Stimulated activated naive B cell treated with anti-CD40 and anti-IgM and Interleukin-4, amounts not matched to agents 10 μg/mL and 1 μg/mL and 100 μg/mL, for 72 hours (primary cell): ENCODE results near the gene KRT26.
"Not testable (repeated sequence)": the region's sequence is repeated elsewhere in the genome, so short reads cannot be mapped to it uniquely, and the experiment has no call there.

Experiments
- ATAC-seq, 2 donors: fragments of 150-1000 bp; cut with Tn5 transposase; replicated peaks; 2 replicates each; pipeline ENCODE4 v1.10.0; 2021; ENCODE audit warnings: moderate library complexity in 1 of 2
- DNase-seq: peaks from one replicate; pipeline ENCODE4 v3.0.0; 2021
- H3K27ac Mint-ChIP-seq: one replicate; pipeline ENCODE4 v1.8.0; 2022; ENCODE audit warnings: mild to moderate bottlenecking, mixed read lengths
- H3K27me3 Mint-ChIP-seq, 2 donors: one replicate each; pipeline ENCODE4 v1.8.0; 2022; ENCODE audit warnings: mixed read lengths in 2 of 2
- H3K36me3 Mint-ChIP-seq, 2 donors: one replicate each; pipeline ENCODE4 v1.8.0; 2022; ENCODE audit warnings: mixed read lengths in 2 of 2, mild to moderate bottlenecking in 1 of 2
- H3K4me1 Mint-ChIP-seq, 2 donors: one replicate each; pipeline ENCODE4 v1.8.0; 2022; ENCODE audit warnings: mixed read lengths in 2 of 2, mild to moderate bottlenecking in 1 of 2
- H3K4me3 Mint-ChIP-seq, 2 donors: one replicate each; pipeline ENCODE4 v1.8.0; 2022; ENCODE audit warnings: mild to moderate bottlenecking in 2 of 2, mixed read lengths in 2 of 2, moderate library complexity in 1 of 2
- H3K9me3 Mint-ChIP-seq, 2 donors: one replicate each; pipeline ENCODE4 v1.8.0; 2022; ENCODE audit warnings: mixed read lengths in 2 of 2, mild to moderate bottlenecking in 1 of 2

KRT26 gene

DNA sequence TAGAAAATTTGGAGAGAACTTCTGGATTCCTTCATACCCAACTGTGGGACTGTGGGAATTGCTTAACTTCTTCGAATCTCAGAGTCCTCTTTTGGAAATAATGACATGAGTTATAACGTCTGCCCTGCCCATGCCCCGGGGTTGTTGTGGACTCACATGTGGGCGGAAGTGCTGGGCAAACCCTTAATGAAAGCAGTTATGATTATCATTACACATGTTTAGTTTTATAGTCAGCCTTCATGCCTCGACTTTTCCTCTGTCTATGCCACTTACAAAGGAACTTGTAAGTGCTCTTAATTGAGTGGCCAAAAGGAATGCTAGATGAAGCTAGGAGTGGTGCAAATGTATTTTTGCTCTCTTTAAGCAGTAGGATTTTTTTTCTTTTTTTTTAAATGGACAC is 6.5 kb upstream of the KRT26 start:
- DNase-seq, result no peak
- H3K36me3 Mint-ChIP-seq, result no peaks in the 10 kb centered on the region
- H3K4me3 Mint-ChIP-seq, result no peak overlapping the region
- H3K9me3 Mint-ChIP-seq, result no peaks in the 10 kb centered on the region
- no peak for ATAC-seq
- H3K4me1 Mint-ChIP-seq, result peaks cover 0 to 1% of the 10 kb centered on the region in 2 donors
- H3K27me3 Mint-ChIP-seq, result peaks cover 51 to 60% of the 10 kb centered on the region in 2 donors
- no peak overlapping the region for H3K27ac Mint-ChIP-seq

DNA sequence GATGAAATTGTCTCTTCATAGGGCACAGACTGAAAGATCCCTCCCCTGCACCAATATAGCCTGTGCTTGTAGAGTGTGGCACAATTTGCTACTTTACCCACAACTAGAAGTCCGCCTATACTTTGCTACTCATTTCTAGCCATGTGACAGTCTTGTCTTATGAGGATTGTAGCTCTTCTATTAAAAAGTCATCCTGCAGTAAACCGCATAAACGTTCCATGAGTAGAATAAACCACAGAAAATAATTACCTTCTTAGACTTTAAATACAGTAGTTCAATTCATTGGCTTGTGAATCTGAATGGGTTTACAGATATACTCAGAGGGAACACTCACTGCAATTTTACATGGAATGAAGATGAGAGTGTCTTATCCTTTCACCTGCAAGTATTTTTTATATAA is 6.0 kb upstream of the KRT26 start:
- H3K4me1 Mint-ChIP-seq, result peaks cover 0 to 1% of the 10 kb centered on the region in 2 donors
- DNase-seq (no peak), ATAC-seq (no peak)
- peaks cover 47 to 56% of the 10 kb centered on the region in 2 donors for H3K27me3 Mint-ChIP-seq
- no peak overlapping the region for H3K4me3 Mint-ChIP-seq
- H3K27ac Mint-ChIP-seq, result no peak overlapping the region
- H3K9me3 Mint-ChIP-seq, result no peaks in the 10 kb centered on the region
- no peaks in the 10 kb centered on the region for H3K36me3 Mint-ChIP-seq

GRCh38 chr17:40777459-40777858 is 5.5 kb upstream of the KRT26 start:
- no peak for DNase-seq
- no peak for ATAC-seq
- no peak overlapping the region for H3K27ac Mint-ChIP-seq
- H3K36me3 Mint-ChIP-seq, result no peaks in the 10 kb centered on the region
- H3K27me3 Mint-ChIP-seq, result peaks cover 51 to 60% of the 10 kb centered on the region in 2 donors
- H3K4me3 Mint-ChIP-seq, result no peak overlapping the region
- no peaks in the 10 kb centered on the region for H3K9me3 Mint-ChIP-seq
- H3K4me1 Mint-ChIP-seq, result peaks cover 0 to 1% of the 10 kb centered on the region in 2 donors

GRCh38 chr17:40775945-40776344 is 3.9 kb upstream of the KRT26 start:
- no peak overlapping the region for H3K4me3 Mint-ChIP-seq
- H3K27ac Mint-ChIP-seq, result no peak overlapping the region
- DNase-seq (no peak), ATAC-seq (no peak)
- H3K9me3 Mint-ChIP-seq, result no peaks in the 10 kb centered on the region
- no peaks in the 10 kb centered on the region for H3K36me3 Mint-ChIP-seq
- H3K4me1 Mint-ChIP-seq, result peaks cover 0 to 1% of the 10 kb centered on the region in 2 donors
- H3K27me3 Mint-ChIP-seq, result peaks cover 50 to 66% of the 10 kb centered on the region in 2 donors

DNA sequence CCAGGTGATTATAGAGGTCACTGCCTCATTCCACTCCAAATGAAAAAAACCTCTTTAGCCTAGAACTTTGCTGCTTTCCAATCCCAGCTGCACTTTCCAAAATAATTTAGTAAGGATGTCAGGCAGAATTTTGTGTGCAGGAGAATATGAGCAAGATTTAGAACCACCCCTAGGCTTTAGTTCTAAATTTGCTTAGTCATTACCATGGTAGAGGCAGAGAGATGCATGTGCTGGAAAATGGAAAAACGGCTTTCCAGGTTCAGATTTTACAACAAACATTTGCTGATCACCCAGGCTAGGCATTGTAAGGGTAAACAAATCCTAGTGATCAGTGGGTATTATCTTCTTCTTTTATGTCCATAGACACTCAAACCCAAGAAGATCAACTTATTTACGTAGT is 6.3 kb downstream of the KRT26 start:
- H3K27me3 Mint-ChIP-seq, result peaks cover 23 to 32% of the 10 kb centered on the region in 2 donors
- H3K9me3 Mint-ChIP-seq, result peaks cover 10 to 18% of the 10 kb centered on the region in 2 donors
- peaks cover 0 to 5% of the 10 kb centered on the region in 2 donors for H3K36me3 Mint-ChIP-seq

GRCh38 chr17:40763752-40764151 is 8.2 kb downstream of the KRT26 start:
- H3K36me3 Mint-ChIP-seq, result peaks cover 4 to 9% of the 10 kb centered on the region in 2 donors
- ATAC-seq (no peak), DNase-seq (no peak)
- no peak overlapping the region for H3K4me3 Mint-ChIP-seq
- peaks cover 27 to 36% of the 10 kb centered on the region in 2 donors for H3K27me3 Mint-ChIP-seq
- H3K9me3 Mint-ChIP-seq, result peaks cover 22 to 27% of the 10 kb centered on the region in 2 donors
- no peaks in the 10 kb centered on the region for H3K4me1 Mint-ChIP-seq
- H3K27ac Mint-ChIP-seq, result no peak overlapping the region

More for the DNA sequence above, 6.3 kb downstream of the KRT26 start:
- DNase-seq (no peak), ATAC-seq (no peak)
- no peaks in the 10 kb centered on the region for H3K4me1 Mint-ChIP-seq
- no peak overlapping the region for H3K27ac Mint-ChIP-seq
- no peak overlapping the region for H3K4me3 Mint-ChIP-seq

- Mint-ChIP-seq H3K4me3 (no peak overlapping the region), H3K36me3 (peaks cover 4 to 9% of the 10 kb centered on the region in 2 donors), H3K27ac (no peak overlapping the region), H3K4me1 (no peaks in the 10 kb centered on the region), H3K27me3 (peaks cover 31 to 52% of the 10 kb centered on the region in 2 donors), H3K9me3 (peaks cover 26 to 34% of the 10 kb centered on the region in 2 donors)
- no peak for ATAC-seq
- no peak for DNase-seq
These were observed 11.6 kb downstream of the KRT26 start for GRCh38 chr17:40760105-40761016.

GRCh38 chr17:40755231-40755630 is 16.8 kb downstream of the KRT26 start, which contains the start of gene KRT25:
Gene KRT25 (minus strand): TSS chr17:40755331. CDS start chr17:40755271, 60 bp downstream.
- H3K4me1 Mint-ChIP-seq, result no peaks in the 10 kb centered on the region
- no peak within 1 kb of the TSS for H3K4me3 Mint-ChIP-seq
- H3K9me3 Mint-ChIP-seq, result peaks cover 12 to 16% of the 10 kb centered on the region in 2 donors
- H3K27me3 Mint-ChIP-seq, result peaks cover 17 to 64% of the 10 kb centered on the region in 2 donors
- no peak for ATAC-seq
- no peak within 1 kb of the TSS for H3K27ac Mint-ChIP-seq
- DNase-seq, result no peak
- H3K36me3 Mint-ChIP-seq, result peaks cover 4 to 5% of the 10 kb centered on the region in 2 donors

- Mint-ChIP-seq H3K9me3 (peaks cover 5 to 8% of the 10 kb centered on the region in 2 donors), H3K27me3 (peaks cover 16 to 66% of the 10 kb centered on the region in 2 donors), H3K4me1 (no peaks in the 10 kb centered on the region), H3K27ac (no peak overlapping the region), H3K36me3 (no peaks in the 10 kb centered on the region), H3K4me3 (no peak overlapping the region)
- no peak for DNase-seq
- no peak for ATAC-seq
These were observed 18.2 kb downstream of the KRT26 start for GRCh38 chr17:40753804-40754203.

DNA sequence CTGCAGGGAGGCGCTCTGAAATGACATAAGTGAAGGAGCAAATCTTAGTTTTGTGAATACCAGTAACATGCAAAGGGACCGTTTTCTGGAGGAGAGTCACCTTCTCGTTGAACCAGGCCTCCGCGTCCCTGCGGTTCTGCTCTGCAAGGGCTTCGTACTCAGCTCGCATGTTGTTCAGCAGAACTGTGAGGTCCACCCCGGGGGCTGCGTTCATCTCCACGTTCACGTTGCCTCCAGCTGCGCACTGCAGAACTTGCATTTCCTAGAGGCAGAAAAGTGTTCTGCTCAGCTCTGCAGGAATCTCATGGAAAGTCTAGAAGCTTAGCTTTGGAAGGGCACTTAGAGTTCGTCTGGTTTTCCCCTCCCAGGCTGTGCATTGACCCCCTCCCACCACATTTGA is 20.9 kb downstream of the KRT26 start:
- no peak overlapping the region for H3K4me3 Mint-ChIP-seq
- H3K27ac Mint-ChIP-seq, result no peak overlapping the region
- ATAC-seq (no peak), DNase-seq (no peak)
- H3K4me1 Mint-ChIP-seq, result no peaks in the 10 kb centered on the region
- H3K9me3 Mint-ChIP-seq, result no peaks in the 10 kb centered on the region
- H3K27me3 Mint-ChIP-seq, result peaks cover 18 to 54% of the 10 kb centered on the region in 2 donors
- H3K36me3 Mint-ChIP-seq, result no peaks in the 10 kb centered on the region

DNA sequence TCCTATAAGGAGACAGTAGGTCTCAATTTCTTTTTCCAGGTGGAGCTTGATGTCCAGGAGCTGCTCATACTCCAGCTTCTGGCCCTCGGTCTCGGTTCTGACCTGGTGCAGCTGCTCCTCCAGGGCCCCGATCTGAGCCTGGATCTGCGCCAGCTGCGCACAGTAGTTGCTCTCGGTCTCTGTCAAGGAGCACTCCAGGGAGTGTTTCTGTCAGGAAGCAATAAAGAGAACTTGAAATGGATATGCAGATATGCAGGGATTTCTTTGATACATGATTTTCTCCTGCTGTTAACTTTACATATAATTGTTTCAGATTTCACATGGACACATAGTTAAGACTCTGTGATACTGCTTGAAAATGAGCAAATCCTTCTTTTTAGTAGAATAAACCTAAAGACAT is 21.6 kb downstream of the KRT26 start:
- Mint-ChIP-seq H3K9me3 (no peaks in the 10 kb centered on the region), H3K36me3 (no peaks in the 10 kb centered on the region), H3K27ac (no peak overlapping the region), H3K4me3 (no peak overlapping the region), H3K27me3 (peaks cover 23 to 55% of the 10 kb centered on the region in 2 donors), H3K4me1 (no peaks in the 10 kb centered on the region)
- DNase-seq (no peak), ATAC-seq (no peak)

- H3K4me1 Mint-ChIP-seq, result not testable (repeated sequence)
- H3K27me3 Mint-ChIP-seq, result peaks cover 36 to 64% of the 10 kb centered on the region in 2 donors
These were observed 23.3 kb downstream of the KRT26 start for GRCh38 chr17:40748666-40749065.

DNA sequence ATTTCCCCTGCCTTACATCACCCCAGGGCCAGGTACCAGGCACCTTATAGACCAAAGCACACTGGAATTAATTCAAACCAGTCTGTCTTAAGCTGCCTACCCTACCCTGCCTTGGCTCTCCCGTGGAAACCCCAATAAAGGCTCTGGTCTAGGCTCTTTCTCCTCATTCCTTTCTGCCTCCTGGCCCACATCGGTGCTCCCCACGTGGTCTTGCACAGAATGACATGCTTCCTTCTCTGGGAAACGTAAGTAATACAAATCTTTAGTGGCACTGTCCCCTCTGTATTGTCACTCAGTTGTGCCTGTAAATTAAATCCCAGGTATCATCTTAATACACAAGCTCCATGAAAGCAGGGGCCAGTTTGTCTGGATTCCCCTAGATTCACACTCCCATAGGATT is 33.4 kb downstream of the KRT26 start:
- no peak overlapping the region for H3K27ac Mint-ChIP-seq
- peaks cover 2 to 4% of the 10 kb centered on the region in 2 donors for H3K36me3 Mint-ChIP-seq
- peaks cover 4 to 6% of the 10 kb centered on the region in 2 donors for H3K9me3 Mint-ChIP-seq
- no peak for ATAC-seq
- H3K4me3 Mint-ChIP-seq, result no peak overlapping the region
- no peaks in the 10 kb centered on the region for H3K4me1 Mint-ChIP-seq
- DNase-seq, result no peak
- H3K27me3 Mint-ChIP-seq, result peaks cover 24 to 53% of the 10 kb centered on the region in 2 donors

More at GRCh38 chr17:40748666-40749065, 23.3 kb downstream of the KRT26 start:
- not testable (repeated sequence) for H3K9me3 Mint-ChIP-seq, DNase-seq, H3K36me3 Mint-ChIP-seq, ATAC-seq, H3K27ac Mint-ChIP-seq, H3K4me3 Mint-ChIP-seq

- Mint-ChIP-seq H3K4me3 (no peak overlapping the region), H3K36me3 (no peaks in the 10 kb centered on the region), H3K9me3 (peaks cover 0 to 3% of the 10 kb centered on the region in 2 donors), H3K27me3 (peaks cover 10 to 34% of the 10 kb centered on the region in 2 donors), H3K27ac (no peak overlapping the region), H3K4me1 (peaks cover 0 to 3% of the 10 kb centered on the region in 2 donors)
- no peak for ATAC-seq
- DNase-seq, result no peak
These were observed 37.0 kb downstream of the KRT26 start for GRCh38 chr17:40735016-40735415.

- DNase-seq, result no peak
- ATAC-seq, result no peak
- Mint-ChIP-seq H3K27me3 (peaks cover 8 to 32% of the 10 kb centered on the region in 2 donors), H3K27ac (no peak overlapping the region), H3K9me3 (peaks cover 0 to 4% of the 10 kb centered on the region in 2 donors), H3K4me1 (peaks cover 0 to 6% of the 10 kb centered on the region in 2 donors), H3K36me3 (no peaks in the 10 kb centered on the region), H3K4me3 (no peak overlapping the region)
These were observed 38.0 kb downstream of the KRT26 start for GRCh38 chr17:40734018-40734417.
